HUES6 (cell line): Measurements from ENCODE around the gene PDE10A.
"Not testable (repeated sequence)": the region's sequence is repeated elsewhere in the genome, so short reads cannot be mapped to it uniquely, and the experiment has no call there.

ENCODE experiments used
- H3K27ac ChIP-seq: 2 replicates; pipeline ENCODE4 v1.7.0; 2013; ENCODE audit warnings: low read depth, mild to moderate bottlenecking, low read length, inconsistent platforms
- H3K27me3 ChIP-seq: 2 replicates; pipeline ENCODE4 v1.6.1; 2013; ENCODE audit warnings: low read length; ENCODE audit not compliant: control insufficient read depth, insufficient read depth
- H3K36me3 ChIP-seq: 2 replicates; pipeline ENCODE4 v1.6.1; 2013; ENCODE audit warnings: low read length; ENCODE audit not compliant: control insufficient read depth, insufficient read depth
- H3K4me1 ChIP-seq: 2 replicates; pipeline ENCODE4 v1.6.1; 2013; ENCODE audit warnings: low read length; ENCODE audit not compliant: control insufficient read depth, insufficient read depth
- H3K4me3 ChIP-seq: 2 replicates; pipeline ENCODE4 v1.5.1; 2013; ENCODE audit warnings: low read depth, low read length
- H3K9ac ChIP-seq: one replicate; pipeline ENCODE4 v1.6.1; 2013; ENCODE audit warnings: mild to moderate bottlenecking, low read length
- H3K9me3 ChIP-seq: 2 replicates; pipeline ENCODE4 v1.6.1; 2013; ENCODE audit warnings: low read depth, low read length; ENCODE audit not compliant: control insufficient read depth, insufficient read depth

PDE10A gene

GRCh38 chr6:165459605-165460301, 203.3 kb downstream of the PDE10A start:
- not testable (repeated sequence) for H3K4me3 ChIP-seq, H3K36me3 ChIP-seq, H3K9ac ChIP-seq, H3K27ac ChIP-seq, H3K4me1 ChIP-seq
- H3K9me3 ChIP-seq = peaks cover 18% of the 10 kb centered on the region
- H3K27me3 ChIP-seq = peaks cover 29% of the 10 kb centered on the region

- H3K9me3 ChIP-seq = 0 out of 2 replicates have a peak, but pooled peaks cover 5% of the 10 kb centered on the region
- no peaks in the 10 kb centered on the region for H3K36me3 ChIP-seq
- no peak overlapping the region for H3K27ac ChIP-seq
- peaks cover 29% of the 10 kb centered on the region for H3K27me3 ChIP-seq
- H3K9ac ChIP-seq = no peak overlapping the region
- peaks cover 4% of the 10 kb centered on the region; the same call in 1 of the 2 replicates for H3K4me1 ChIP-seq
- H3K4me3 ChIP-seq = no peak overlapping the region
Observed at GRCh38 chr6:165458134-165458533, 204.9 kb downstream of the PDE10A start.

GRCh38 chr6:165456286-165456685, 206.8 kb downstream of the PDE10A start:
- no peaks in the 10 kb centered on the region; the same call in 1 of the 2 replicates for H3K4me1 ChIP-seq
- no peak overlapping the region for H3K27ac ChIP-seq
- H3K9me3 ChIP-seq = no peaks in the 10 kb centered on the region
- no peak overlapping the region for H3K4me3 ChIP-seq
- H3K9ac ChIP-seq = no peak overlapping the region
- H3K36me3 ChIP-seq = no peaks in the 10 kb centered on the region
- H3K27me3 ChIP-seq = peaks cover 29% of the 10 kb centered on the region

- H3K4me3 ChIP-seq = no peak overlapping the region
- peaks cover 29% of the 10 kb centered on the region for H3K27me3 ChIP-seq
- no peaks in the 10 kb centered on the region; the same call in 1 of the 2 replicates for H3K4me1 ChIP-seq
- H3K27ac ChIP-seq = no peak overlapping the region
- H3K9ac ChIP-seq = no peak overlapping the region
- H3K9me3 ChIP-seq = no peaks in the 10 kb centered on the region
- H3K36me3 ChIP-seq = no peaks in the 10 kb centered on the region
Observed at GRCh38 chr6:165455488-165455887, 207.6 kb downstream of the PDE10A start.

- no peaks in the 10 kb centered on the region for H3K9me3 ChIP-seq
- H3K27me3 ChIP-seq = peaks cover 21% of the 10 kb centered on the region; the same call in 1 of the 2 replicates
- H3K9ac ChIP-seq = no peak overlapping the region
- H3K36me3 ChIP-seq = no peaks in the 10 kb centered on the region
- no peak overlapping the region for H3K27ac ChIP-seq
- H3K4me1 ChIP-seq = no peaks in the 10 kb centered on the region
- H3K4me3 ChIP-seq = no peak overlapping the region
Observed at GRCh38 chr6:165453395-165453794, 209.6 kb downstream of the PDE10A start.

GRCh38 chr6:165451838-165452237, 211.2 kb downstream of the PDE10A start:
- no peaks in the 10 kb centered on the region for H3K4me1 ChIP-seq
- no peaks in the 10 kb centered on the region for H3K36me3 ChIP-seq
- H3K9me3 ChIP-seq = no peaks in the 10 kb centered on the region
- H3K9ac ChIP-seq = no peak overlapping the region
- H3K27me3 ChIP-seq = peaks cover 6% of the 10 kb centered on the region; the same call in 1 of the 2 replicates
- no peak overlapping the region for H3K4me3 ChIP-seq
- no peak overlapping the region for H3K27ac ChIP-seq

GRCh38 chr6:165448210-165448609, 214.8 kb downstream of the PDE10A start:
- H3K4me3 ChIP-seq = no peak overlapping the region
- H3K27me3 ChIP-seq = no peaks in the 10 kb centered on the region
- no peak overlapping the region for H3K9ac ChIP-seq
- no peak overlapping the region for H3K27ac ChIP-seq
- H3K9me3 ChIP-seq = peaks cover 10% of the 10 kb centered on the region
- no peaks in the 10 kb centered on the region for H3K36me3 ChIP-seq
- no peaks in the 10 kb centered on the region for H3K4me1 ChIP-seq

GRCh38 chr6:165447141-165447540, 215.9 kb downstream of the PDE10A start:
- Histone ChIP-seq H3K36me3 (no peaks in the 10 kb centered on the region), H3K27ac (no peak overlapping the region), H3K4me1 (no peaks in the 10 kb centered on the region), H3K9me3 (peaks cover 16% of the 10 kb centered on the region), H3K27me3 (no peaks in the 10 kb centered on the region), H3K4me3 (no peak overlapping the region), H3K9ac (no peak overlapping the region)

GRCh38 chr6:165446331-165446730, 216.7 kb downstream of the PDE10A start:
- H3K9me3 ChIP-seq = peaks cover 16% of the 10 kb centered on the region
- H3K27me3 ChIP-seq = no peaks in the 10 kb centered on the region
- no peak overlapping the region for H3K4me3 ChIP-seq
- H3K36me3 ChIP-seq = no peaks in the 10 kb centered on the region
- no peaks in the 10 kb centered on the region for H3K4me1 ChIP-seq
- no peak overlapping the region for H3K9ac ChIP-seq
- no peak overlapping the region for H3K27ac ChIP-seq

- no peaks in the 10 kb centered on the region for H3K27me3 ChIP-seq
- no peaks in the 10 kb centered on the region for H3K36me3 ChIP-seq
- no peak overlapping the region for H3K27ac ChIP-seq
- H3K9ac ChIP-seq = no peak overlapping the region
- no peak overlapping the region for H3K4me3 ChIP-seq
- peaks cover 16% of the 10 kb centered on the region for H3K9me3 ChIP-seq
- H3K4me1 ChIP-seq = 0 out of 2 replicates have a peak, but pooled peaks cover 3% of the 10 kb centered on the region
Observed at GRCh38 chr6:165443462-165443861, 219.6 kb downstream of the PDE10A start.

- Histone ChIP-seq H3K36me3 (no peaks in the 10 kb centered on the region), H3K27ac (no peak overlapping the region), H3K9ac (no peak overlapping the region), H3K4me1 (0 out of 2 replicates have a peak, but pooled peaks cover 3% of the 10 kb centered on the region), H3K9me3 (peaks cover 16% of the 10 kb centered on the region), H3K27me3 (no peaks in the 10 kb centered on the region), H3K4me3 (no peak overlapping the region)
Observed at GRCh38 chr6:165441181-165441580, 221.9 kb downstream of the PDE10A start.
